GM10248 (cell line): ENCODE data around the gene SCFD2.

Experiments
- CTCF ChIA-PET: fragments of 300-600 bp; sonication (Branson Sonifier 250); formaldehyde crosslinking; extraction: SDS; loops from one replicate; lab custom pipeline; 2021; ENCODE audit warnings: antibody characterized with exemption; lab: Yijun Ruan, JAX
- POLR2A ChIA-PET: fragments of 350-650 bp; sonication (Branson Sonifier 250); formaldehyde crosslinking; extraction: SDS; loops from one replicate; lab custom pipeline; 2020; ENCODE audit warnings: antibody characterized with exemption; lab: Yijun Ruan, JAX
- DNase-seq: peaks from one replicate; pipeline ENCODE4 v3.0.0; 2012; ENCODE audit errors: extremely low spot score
- CTCF ChIP-seq: IDR thresholded peaks from 2 replicates; pipeline ENCODE4 v1.5.1; 2012; ENCODE audit warnings: mild to moderate bottlenecking, low read depth; ENCODE audit errors: extremely low read depth, missing control alignments, control extremely low read depth

Gene SCFD2

GRCh38 chr4:52982255-52982945, 383.5 kb downstream of the SCFD2 start:
- TF ChIP-seq CTCF, result peak; percentile 36
- ChIA-PET POLR2A (no interaction called here), CTCF (interaction anchor here (0.7 to 3.9 kb wide), 22 partner anchors 10 to 614 kb away, joined by 3 to 76 read pairs (median 3); no protein-coding TSS in a partner anchor)
- DNase-seq, result no peak

GRCh38 chr4:52979821-52980590, 385.9 kb downstream of the SCFD2 start:
- ChIA-PET CTCF (interaction anchor here (0.7 to 1.6 kb wide), 3 partner anchors 17 to 435 kb away, joined by 3 to 10 read pairs (median 3); no protein-coding TSS in a partner anchor), POLR2A (no interaction called here)
- DNase-seq, result no peak
- no peak for TF ChIP-seq CTCF

- no peak for TF ChIP-seq CTCF
- CTCF ChIA-PET, result no interaction called here
- POLR2A ChIA-PET, result no interaction called here
- no peak for DNase-seq
Measured at GRCh38 chr4:52979020-52979419, 386.8 kb downstream of the SCFD2 start.

GRCh38 chr4:52977252-52977651, 388.6 kb downstream of the SCFD2 start:
- TF ChIP-seq CTCF, result no peak

GRCh38 chr4:52976523-52977230, 389.2 kb downstream of the SCFD2 start:
- CTCF ChIA-PET, result interaction anchor here (1.0 to 1.4 kb wide), 3 partner anchors 9 to 1257 kb away, joined by 3 to 5 read pairs (median 5); no protein-coding TSS in a partner anchor
- POLR2A ChIA-PET, result no interaction called here
- no peak for TF ChIP-seq CTCF
- DNase-seq, result no peak

More at GRCh38 chr4:52977252-52977651, 388.6 kb downstream of the SCFD2 start:
- ChIA-PET POLR2A (no interaction called here), CTCF (interaction anchor here (1.0 to 1.4 kb wide), 3 partner anchors 9 to 1256 kb away, joined by 3 to 5 read pairs (median 5); no protein-coding TSS in a partner anchor)
- no peak for DNase-seq

GRCh38 chr4:52968691-52969090, 397.2 kb downstream of the SCFD2 start:
- ChIA-PET POLR2A (no interaction called here), CTCF (interaction anchor here (1.4 kb wide), 1 partner anchor 15 kb away, joined by 3 read pairs; no protein-coding TSS in a partner anchor)
- no peak for TF ChIP-seq CTCF
- DNase-seq, result no peak
